Thyroid gland (tissue), 4 donors: ENCODE results near the gene DNM2.

Source experiments
- CTCF ChIP-seq, 6 experiments: fragments of 200-600 bp in 3 of 6; fragments of 450-650 bp in 3 of 6; sonication (generic) in 3 of 6; IDR thresholded peaks; one replicate each; pipeline ENCODE4 v1.5.1; 2016 to 2019; ENCODE audit warnings: antibody characterized with exemption in 6 of 6, mild to moderate bottlenecking in 2 of 6, inconsistent platforms in 1 of 6, moderate library complexity in 1 of 6
- POLR2A ChIP-seq, 2 donors: fragments of 450-650 bp; IDR thresholded peaks; one replicate each; pipeline ENCODE4 v1.6.1; 2017; ENCODE audit warnings: antibody characterized with exemption in 2 of 2, mild to moderate bottlenecking in 2 of 2, moderate library complexity in 1 of 2

GRCh38 chr19:10816691-10817090 is 98.8 kb downstream of the DNM2 start:
- TF ChIP-seq POLR2A (IDR thresholded peaks at IDR 0.05) (no peak), CTCF (IDR thresholded peaks at IDR 0.05) (no peak)
